GM23338 (cell line): Measurements from ENCODE around the gene TMEM63C. TPM values are rescaled to one million over a fixed set of nuclear protein-coding genes. Genes with fewer than 3 reads are reported as not detected.

ENCODE experiments used
- CREB1 ChIP-seq: fragments of 250-450 bp; sonication (Bioruptor Pico); IDR thresholded peaks from 2 replicates; pipeline ENCODE4 v1.5.0; 2020; ENCODE audit warnings: low read depth, mild to moderate bottlenecking, moderate library complexity
- CTCF ChIP-seq, 2 experiments: fragments of 200-600 bp in 1 of 2; sonication (generic) in 1 of 2; conservative IDR thresholded peaks; 2 replicates each; pipeline versions ENCODE4 v1.5.1 to v1.6.1; 2016 to 2017; ENCODE audit warnings: antibody characterized with exemption in 2 of 2, low read depth in 2 of 2, mild to moderate bottlenecking in 2 of 2, moderate library complexity in 1 of 2
- EZH2 ChIP-seq: fragments of 200-600 bp; sonication (generic); IDR thresholded peaks from one replicate; pipeline ENCODE4 v1.8.0; 2017; ENCODE audit warnings: antibody characterized with exemption, mild to moderate bottlenecking, low read depth; ENCODE audit not compliant: unreplicated experiment
- EZH2phosphoT487 ChIP-seq: fragments of 200-600 bp; sonication (generic); IDR thresholded peaks from one replicate; pipeline ENCODE4 v1.8.1; 2018; ENCODE audit warnings: antibody characterized with exemption; ENCODE audit not compliant: unreplicated experiment
- JUNB ChIP-seq: IDR thresholded peaks from one replicate; pipeline ENCODE4 v1.6.1; 2016; ENCODE audit warnings: antibody characterized with exemption; ENCODE audit not compliant: unreplicated experiment
- POLR2AphosphoS5 ChIP-seq: IDR thresholded peaks from 2 replicates; pipeline ENCODE4 v1.6.1; 2016; ENCODE audit warnings: antibody characterized with exemption, low read depth
- REST ChIP-seq: IDR thresholded peaks from one replicate; pipeline ENCODE4 v1.6.1; 2018; ENCODE audit warnings: antibody characterized with exemption; ENCODE audit not compliant: unreplicated experiment
- STAT1 ChIP-seq: IDR thresholded peaks from one replicate; pipeline ENCODE4 v1.6.1; 2016; ENCODE audit warnings: antibody characterized with exemption; ENCODE audit not compliant: unreplicated experiment
- ZNF462 ChIP-seq: fragments of 250-450 bp; sonication (Bioruptor Pico); IDR thresholded peaks from 2 replicates; pipeline ENCODE4 v1.5.0; 2020; ENCODE audit warnings: mild to moderate bottlenecking, moderate library complexity
- polyA plus RNA-seq: library from polyadenylated mRNA; unstranded; fragments of >200 nt; fragmentation: Nextera tagmentation; extraction: Ambion mirVana; gene quantifications from 2 replicates; pipeline ENCODE4 v1.2.1, GENCODE V29; 2016
- total RNA-seq: library from RNA; depleted of rRNA; stranded (reverse); fragments of >200 nt; shearing (Covaris generic); gene quantifications from 2 replicates; pipeline ENCODE4 v1.2.3, GENCODE V29; 2014

TMEM63C gene
- total and polyA plus RNA-seq, 2 experiments from 2014 or later, result 2.1 to 6.3 TPM

GRCh38 chr14:77296155-77296554 lies 114.6 kb downstream of the TMEM63C start (continued):
- TF ChIP-seq ZNF462 (CRISPR knock-in tag) (no peak), CTCF (conservative IDR thresholded peaks at IDR 0.05; ENCODE audit: low read depth in 2 of 2) (no peak), EZH2 (no peak), REST (no peak), EZH2phosphoT487 (no peak), POLR2AphosphoS5 (no peak), CREB1 (CRISPR knock-in tag) (no peak), JUNB (no peak), STAT1 (no peak)
